Panc1 (cell line): ENCODE results near the gene DDI2.
"Not testable (repeated sequence)": the region's sequence is repeated elsewhere in the genome, so short reads cannot be mapped to it uniquely, and the experiment has no call there.

ENCODE experiments used
- CTCF ChIP-seq: fragments of 450-650 bp; IDR thresholded peaks from 2 replicates; pipeline ENCODE4 v1.5.1; 2017; ENCODE audit warnings: mild to moderate bottlenecking
- POLR2AphosphoS5 ChIP-seq: IDR thresholded peaks from 2 replicates; pipeline ENCODE4 v1.6.1; 2012; ENCODE audit warnings: mild to moderate bottlenecking, low read depth, low read length, moderate library complexity

DNA sequence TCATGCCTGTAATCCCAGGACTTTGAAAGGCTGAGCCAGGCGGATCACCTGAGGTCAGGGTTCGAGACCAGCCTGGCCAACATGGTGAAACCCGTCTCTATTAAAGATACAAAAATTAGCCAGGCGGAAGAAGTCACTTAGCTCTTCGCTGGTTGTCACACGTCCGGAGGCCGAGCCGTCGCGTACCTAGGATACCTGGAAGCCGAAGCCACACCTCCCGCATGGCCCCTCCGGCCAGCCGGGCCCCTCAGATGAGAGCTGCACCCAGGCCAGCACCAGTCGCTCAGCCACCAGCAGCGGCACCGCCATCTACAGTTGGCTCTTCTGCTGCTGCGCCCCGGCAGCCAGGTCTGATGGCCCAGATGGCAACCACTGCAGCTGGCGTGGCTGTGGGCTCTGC, 12.9 kb upstream of the DDI2 start:
- TF ChIP-seq CTCF, POLR2AphosphoS5: not testable (repeated sequence)
